GM18502 (cell line): ENCODE results near the gene KRTAP9-9.
"Not testable (repeated sequence)": the region's sequence is repeated elsewhere in the genome, so short reads cannot be mapped to it uniquely, and the experiment has no call there.

Source experiments
- ATAC-seq: cut with Tn5 transposase; IDR thresholded peaks from one replicate; pipeline ENCODE4 v1.9.1; 2021; ENCODE audit warnings: mild to moderate bottlenecking; ENCODE audit not compliant: unreplicated experiment, poor library complexity

The KRTAP9-9 gene

GRCh38 chr17:41255381-41256290 is at the start of gene KRTAP9-9:
Gene KRTAP9-9, plus strand, starts transcription at chr17:41255384.
- not testable (repeated sequence) for ATAC-seq

GRCh38 chr17:41211845-41212466 is 43.2 kb upstream of the KRTAP9-9 start:
- ATAC-seq, result no peak

- no peak for ATAC-seq
These were observed 42.5 kb upstream of the KRTAP9-9 start for GRCh38 chr17:41212524-41213169.

- no peak for ATAC-seq
These were observed 39.5 kb upstream of the KRTAP9-9 start for GRCh38 chr17:41215681-41216080.

GRCh38 chr17:41223821-41224220 is 31.4 kb upstream of the KRTAP9-9 start:
- ATAC-seq, result no peak

GRCh38 chr17:41226051-41226450 is 29.1 kb upstream of the KRTAP9-9 start:
- ATAC-seq, result no peak

GRCh38 chr17:41226598-41227095 is 28.5 kb upstream of the KRTAP9-9 start, which contains the start of gene KRTAP9-2:
Gene KRTAP9-2, plus strand, starts transcription at chr17:41226648. Its CDS starts 7 bp downstream, at chr17:41226655.
- not testable (repeated sequence) for ATAC-seq

- no peak for ATAC-seq
These were observed 25.1 kb upstream of the KRTAP9-9 start for GRCh38 chr17:41230094-41230493.

GRCh38 chr17:41231731-41232130 is 23.5 kb upstream of the KRTAP9-9 start:
- no peak for ATAC-seq

GRCh38 chr17:41232399-41233105 is 22.6 kb upstream of the KRTAP9-9 start, which contains the start of gene KRTAP9-3:
Gene KRTAP9-3, plus strand, starts transcription at chr17:41232449. Its CDS starts 53 bp downstream, at chr17:41232502.
- ATAC-seq, result not testable (repeated sequence)

GRCh38 chr17:41237116-41237515 is 18.1 kb upstream of the KRTAP9-9 start:
- not testable (repeated sequence) for ATAC-seq

GRCh38 chr17:41237949-41238437 is 17.2 kb upstream of the KRTAP9-9 start, which contains the start of gene KRTAP9-8:
Gene KRTAP9-8, plus strand, starts transcription at chr17:41237999. Its CDS starts 53 bp downstream, at chr17:41238052.
- not testable (repeated sequence) for ATAC-seq

GRCh38 chr17:41246995-41247787 is 8.0 kb upstream of the KRTAP9-9 start:
- ATAC-seq, result not testable (repeated sequence)

- ATAC-seq, result not testable (repeated sequence)
These were observed 5.4 kb upstream of the KRTAP9-9 start, which contains the start of gene KRTAP9-4 for GRCh38 chr17:41249637-41250240. Gene KRTAP9-4, plus strand, starts transcription at chr17:41249687. Its CDS starts 34 bp downstream, at chr17:41249721.

GRCh38 chr17:41251261-41251660 is 3.9 kb upstream of the KRTAP9-9 start:
- no peak for ATAC-seq

GRCh38 chr17:41254861-41255260 is 323 bp upstream of the KRTAP9-9 start:
- ATAC-seq, result no peak

GRCh38 chr17:41256291-41256685 is 1.1 kb downstream of the KRTAP9-9 start:
- no peak for ATAC-seq

GRCh38 chr17:41258406-41258805 is 3.2 kb downstream of the KRTAP9-9 start:
- no peak for ATAC-seq
